ENCODE results near the gene NAE1. TPM values are rescaled to one million over a fixed set of nuclear protein-coding genes. Genes with fewer than 3 reads are reported as not detected.
A peak's percentile ranks its signal among the peaks of the same experiment; 100 is the strongest.

The NAE1 gene
- total RNA-seq, 2 experiments from 2014 or later: 89.1 to 91.2 TPM

DNA sequence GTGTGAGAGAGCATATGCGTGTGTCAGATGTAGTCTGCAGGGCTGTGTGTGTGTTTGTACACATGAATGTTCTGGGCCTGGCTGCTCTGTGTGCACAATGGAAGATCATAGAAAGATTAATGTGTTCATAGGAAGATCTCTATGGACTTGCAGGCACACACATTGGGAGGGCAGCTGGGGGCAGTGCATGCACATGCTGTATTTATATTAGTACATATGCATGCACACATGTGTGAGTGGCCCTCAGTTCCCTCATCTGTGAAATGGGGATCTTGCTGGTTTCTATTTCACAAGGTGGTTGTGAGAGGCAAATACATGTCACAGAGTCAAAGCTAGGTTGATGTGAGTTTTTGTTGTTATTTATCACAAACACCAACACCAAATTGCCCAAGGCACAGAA is 15.5 kb upstream of the NAE1 start:
- POLR2A ChIA-PET: no interaction called here
- H3K36me3 ChIP-seq (ENCODE audit: insufficient read depth, low read length): no peaks in the 10 kb centered on the region
- no peak for DNase-seq
- Mint-ChIP-seq H3K4me3 (peak overlapping the region; percentile 36), H3K27me3 (peaks cover 58% of the 10 kb centered on the region), H3K27ac (no peak overlapping the region), H3K4me1 (ENCODE audit: low read depth) (peaks cover 11% of the 10 kb centered on the region), H3K9me3 (no peaks in the 10 kb centered on the region), H3K36me3 (ENCODE audit: low read depth) (no peaks in the 10 kb centered on the region)
- ATAC-seq (ENCODE audit: poor library complexity): no peak
- CTCF ChIA-PET: interaction anchor here (1.1 kb wide), 1 partner anchor 16 kb away, joined by 3 read pairs; the partner anchor contains the start of gene NAE1
- TF ChIP-seq, protein P1, sequence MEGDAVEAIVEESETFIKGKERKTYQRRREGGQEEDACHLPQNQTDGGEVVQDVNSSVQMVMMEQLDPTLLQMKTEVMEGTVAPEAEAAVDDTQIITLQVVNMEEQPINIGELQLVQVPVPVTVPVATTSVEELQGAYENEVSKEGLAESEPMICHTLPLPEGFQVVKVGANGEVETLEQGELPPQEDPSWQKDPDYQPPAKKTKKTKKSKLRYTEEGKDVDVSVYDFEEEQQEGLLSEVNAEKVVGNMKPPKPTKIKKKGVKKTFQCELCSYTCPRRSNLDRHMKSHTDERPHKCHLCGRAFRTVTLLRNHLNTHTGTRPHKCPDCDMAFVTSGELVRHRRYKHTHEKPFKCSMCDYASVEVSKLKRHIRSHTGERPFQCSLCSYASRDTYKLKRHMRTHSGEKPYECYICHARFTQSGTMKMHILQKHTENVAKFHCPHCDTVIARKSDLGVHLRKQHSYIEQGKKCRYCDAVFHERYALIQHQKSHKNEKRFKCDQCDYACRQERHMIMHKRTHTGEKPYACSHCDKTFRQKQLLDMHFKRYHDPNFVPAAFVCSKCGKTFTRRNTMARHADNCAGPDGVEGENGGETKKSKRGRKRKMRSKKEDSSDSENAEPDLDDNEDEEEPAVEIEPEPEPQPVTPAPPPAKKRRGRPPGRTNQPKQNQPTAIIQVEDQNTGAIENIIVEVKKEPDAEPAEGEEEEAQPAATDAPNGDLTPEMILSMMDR (IDR thresholded peaks at IDR 0.05): no peak
- H3K9me3 ChIP-seq (ENCODE audit: control insufficient read depth in 1 of 2, insufficient read depth in 1 of 2, low read length in 2 of 2): peaks cover 0 to 4% of the 10 kb centered on the region in 2 experiments
- no peak overlapping the region for H3K27ac ChIP-seq (ENCODE audit: low read depth in 1 of 2, low read length in 2 of 2)
- H3K4me3 ChIP-seq (ENCODE audit: low read length): no peak overlapping the region
- peaks cover 7% of the 10 kb centered on the region for H3K4me1 ChIP-seq (ENCODE audit: insufficient read depth, low read length)
- peaks cover 33 to 40% of the 10 kb centered on the region in 2 experiments for H3K27me3 ChIP-seq (ENCODE audit: control insufficient read depth in 1 of 2, insufficient read depth in 2 of 2, low read length in 2 of 2)
- intact Hi-C loops (cut with DNase I, micrococcal nuclease): no loop called here

- H3K27me3 ChIP-seq (ENCODE audit: control insufficient read depth in 1 of 2, insufficient read depth in 2 of 2, low read length in 2 of 2): peaks cover 33 to 40% of the 10 kb centered on the region in 2 experiments
- H3K4me1 ChIP-seq (ENCODE audit: insufficient read depth, low read length): peaks cover 7% of the 10 kb centered on the region
- no peaks in the 10 kb centered on the region for H3K36me3 ChIP-seq (ENCODE audit: insufficient read depth, low read length)
- H3K9me3 ChIP-seq (ENCODE audit: control insufficient read depth in 1 of 2, insufficient read depth in 1 of 2, low read length in 2 of 2): peaks cover 0 to 4% of the 10 kb centered on the region in 2 experiments
- ChIA-PET CTCF (interaction anchor here (1.1 kb wide), 1 partner anchor 15 kb away, joined by 3 read pairs; the partner anchor contains the start of gene NAE1), POLR2A (interaction anchor here (1.2 kb wide), 1 partner anchor 15 kb away, joined by 3 read pairs; the partner anchor contains the start of gene NAE1)
- peaks cover 61% of the 10 kb centered on the region for H3K27me3 Mint-ChIP-seq
- TF ChIP-seq, protein P1 (IDR thresholded peaks at IDR 0.05): no peak
- ATAC-seq (ENCODE audit: poor library complexity): no peak
- no peak overlapping the region for H3K27ac ChIP-seq (ENCODE audit: low read depth in 1 of 2, low read length in 2 of 2)
- intact Hi-C loops (cut with DNase I, micrococcal nuclease): no loop called here
- no peaks in the 10 kb centered on the region for H3K9me3 Mint-ChIP-seq
- DNase-seq: no peak
- no peak overlapping the region for H3K4me3 ChIP-seq (ENCODE audit: low read length)
- H3K4me1 Mint-ChIP-seq (ENCODE audit: low read depth): peaks cover 11% of the 10 kb centered on the region
- peak overlapping the region; percentile 36 for H3K4me3 Mint-ChIP-seq
- H3K27ac Mint-ChIP-seq: no peak overlapping the region
- H3K36me3 Mint-ChIP-seq (ENCODE audit: low read depth): no peaks in the 10 kb centered on the region
These were observed 15.0 kb upstream of the NAE1 start for GRCh38 chr16:66845791-66846221.

GRCh38 chr16:66845080-66845410 is 14.3 kb upstream of the NAE1 start:
- no peak for ATAC-seq (ENCODE audit: poor library complexity)
- intact Hi-C loops (cut with DNase I, micrococcal nuclease): no loop called here

More at GRCh38 chr16:66845080-66845410, 14.3 kb upstream of the NAE1 start:
- H3K4me3 Mint-ChIP-seq: peak overlapping the region; percentile 30
- peaks cover 11% of the 10 kb centered on the region for H3K4me1 Mint-ChIP-seq (ENCODE audit: low read depth)
- Histone ChIP-seq H3K4me3 (ENCODE audit: low read length) (no peak overlapping the region), H3K36me3 (ENCODE audit: insufficient read depth, low read length) (no peaks in the 10 kb centered on the region), H3K27ac (ENCODE audit: low read depth in 1 of 2, low read length in 2 of 2) (no peak overlapping the region), H3K27me3 (ENCODE audit: control insufficient read depth in 1 of 2, insufficient read depth in 2 of 2, low read length in 2 of 2) (peaks cover 33 to 40% of the 10 kb centered on the region in 2 experiments), H3K9me3 (ENCODE audit: control insufficient read depth in 1 of 2, insufficient read depth in 1 of 2, low read length in 2 of 2) (peaks cover 0 to 4% of the 10 kb centered on the region in 2 experiments), H3K4me1 (ENCODE audit: insufficient read depth, low read length) (peaks cover 7% of the 10 kb centered on the region)
- no peak for DNase-seq
- ChIA-PET CTCF (no interaction called here), POLR2A (interaction anchor here (1.2 kb wide), 1 partner anchor 14 kb away, joined by 3 read pairs; the partner anchor contains the start of gene NAE1)
- H3K27me3 Mint-ChIP-seq: peaks cover 61% of the 10 kb centered on the region
- no peak overlapping the region for H3K27ac Mint-ChIP-seq
- no peaks in the 10 kb centered on the region for H3K9me3 Mint-ChIP-seq
- TF ChIP-seq, protein P1 (IDR thresholded peaks at IDR 0.05): no peak
- no peaks in the 10 kb centered on the region for H3K36me3 Mint-ChIP-seq (ENCODE audit: low read depth)
